ENCODE measurements around the gene ANXA2. TPM values are rescaled to one million over a fixed set of nuclear protein-coding genes. Genes with fewer than 3 reads are reported as not detected.

Gene ANXA2
- total RNA-seq = 3,978 and 4,026 TPM in 2 replicates

DNA sequence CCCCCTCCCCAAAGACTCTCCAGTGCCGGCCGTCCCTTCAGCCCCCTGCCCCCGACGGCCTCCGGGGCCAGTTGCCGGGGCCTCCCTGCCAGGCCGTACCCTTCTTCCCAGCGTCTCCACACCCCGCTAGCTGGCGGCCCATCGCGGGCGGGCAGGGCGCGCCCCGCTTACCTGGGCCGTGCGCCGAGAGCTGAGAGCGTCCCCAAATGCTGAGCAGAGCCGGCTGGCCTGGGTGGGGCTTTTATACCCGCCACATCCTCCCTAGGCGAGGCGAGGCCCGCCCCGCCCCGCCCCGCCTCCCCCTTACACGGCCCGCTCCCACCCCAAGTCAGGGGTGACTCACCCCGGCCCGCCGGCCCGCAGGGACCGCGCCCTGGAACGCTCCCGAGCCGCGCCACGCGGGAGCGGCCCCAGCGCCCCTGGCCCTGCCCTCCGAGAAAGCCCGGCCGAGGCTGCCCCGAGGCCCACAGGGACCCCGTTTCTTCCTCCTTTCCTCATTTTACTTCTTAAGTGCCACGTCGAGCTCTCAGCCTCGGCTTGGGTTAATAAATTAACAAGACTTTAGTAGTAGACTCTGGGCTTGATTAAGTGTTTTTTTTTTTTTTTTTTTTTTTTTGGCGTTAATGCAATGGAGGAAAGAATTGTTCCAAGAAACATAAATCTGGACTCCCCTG is at the start of gene ANXA2:
ANXA2 (minus strand) TSS at position 215 of the 674 bp plus-strand sequence. CDS start 11,911 bp downstream, outside the sequence.

Small RNA genes within 50 kb of the gene (small RNA-seq; reads per million reads assigned to genes)
- not detected for gene AC087385.3

Other genes with a start within 250 kb of the ANXA2 start
- gene ICE2, start 81.2 kb upstream of the ANXA2 start, total RNA-seq = 55.5 and 71.9 TPM in 2 replicates

All from thoracic aorta endothelial cell (primary cell).